ENCODE results near the gene TEAD4.

TEAD4 gene

DNA sequence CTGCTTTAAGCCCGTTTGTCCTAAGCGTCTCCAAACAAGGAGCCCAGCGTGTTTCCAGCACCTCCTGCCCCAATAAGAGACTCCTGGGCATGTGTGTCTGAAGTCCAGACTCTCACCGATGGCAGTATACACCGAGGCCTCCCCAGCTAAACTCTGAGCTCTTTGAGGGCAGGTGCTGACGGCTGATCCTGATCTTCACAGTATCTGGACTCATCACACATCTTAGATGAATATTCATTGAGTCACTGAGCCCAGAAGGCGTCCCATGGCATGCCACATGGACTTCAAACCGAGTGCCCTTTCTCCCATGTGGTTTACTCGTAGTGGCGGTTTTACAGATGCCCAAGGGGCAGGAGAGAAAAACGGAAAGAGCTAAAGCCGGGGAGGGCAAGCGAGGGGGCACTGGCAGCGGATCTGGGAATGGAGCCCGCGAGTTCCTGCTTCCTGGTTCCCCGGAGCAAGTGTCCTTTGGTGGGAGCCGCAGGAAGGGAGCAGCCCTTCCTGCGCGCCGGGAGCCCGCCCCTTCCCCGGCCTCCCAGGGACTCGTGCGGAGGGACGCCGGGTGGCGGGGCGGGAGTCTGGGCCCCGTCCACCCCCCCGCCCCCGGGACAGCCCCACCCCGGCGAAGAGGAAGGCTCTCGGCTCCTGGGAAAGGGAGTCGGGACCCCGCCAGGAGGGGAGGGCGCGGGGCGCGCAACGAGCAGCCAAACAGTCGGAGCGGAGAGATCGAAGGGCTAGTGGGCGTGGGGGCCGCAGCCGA, 585 bp upstream of the TEAD4 start:
- H3K27me3 ChIP-seq (ENCODE audit: insufficient read depth, poor library complexity, severe bottlenecking), result no peaks in the 10 kb centered on the region
- H3K4me3 ChIP-seq (ENCODE audit: severe bottlenecking), result peak overlapping the region; percentile 73
- 0 out of 2 replicates have a peak, but pooled peaks cover 5% of the 10 kb centered on the region for H3K36me3 ChIP-seq (ENCODE audit: low read depth)
- TF ChIP-seq, protein P1, sequence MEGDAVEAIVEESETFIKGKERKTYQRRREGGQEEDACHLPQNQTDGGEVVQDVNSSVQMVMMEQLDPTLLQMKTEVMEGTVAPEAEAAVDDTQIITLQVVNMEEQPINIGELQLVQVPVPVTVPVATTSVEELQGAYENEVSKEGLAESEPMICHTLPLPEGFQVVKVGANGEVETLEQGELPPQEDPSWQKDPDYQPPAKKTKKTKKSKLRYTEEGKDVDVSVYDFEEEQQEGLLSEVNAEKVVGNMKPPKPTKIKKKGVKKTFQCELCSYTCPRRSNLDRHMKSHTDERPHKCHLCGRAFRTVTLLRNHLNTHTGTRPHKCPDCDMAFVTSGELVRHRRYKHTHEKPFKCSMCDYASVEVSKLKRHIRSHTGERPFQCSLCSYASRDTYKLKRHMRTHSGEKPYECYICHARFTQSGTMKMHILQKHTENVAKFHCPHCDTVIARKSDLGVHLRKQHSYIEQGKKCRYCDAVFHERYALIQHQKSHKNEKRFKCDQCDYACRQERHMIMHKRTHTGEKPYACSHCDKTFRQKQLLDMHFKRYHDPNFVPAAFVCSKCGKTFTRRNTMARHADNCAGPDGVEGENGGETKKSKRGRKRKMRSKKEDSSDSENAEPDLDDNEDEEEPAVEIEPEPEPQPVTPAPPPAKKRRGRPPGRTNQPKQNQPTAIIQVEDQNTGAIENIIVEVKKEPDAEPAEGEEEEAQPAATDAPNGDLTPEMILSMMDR (IDR thresholded peaks at IDR 0.05; ENCODE audit: poor library complexity, severe bottlenecking), result no peak
- H3K4me1 ChIP-seq (ENCODE audit: insufficient read depth, poor library complexity, severe bottlenecking), result peaks cover 16% of the 10 kb centered on the region
- peak overlapping the region; percentile 77 for H3K27ac ChIP-seq (ENCODE audit: poor library complexity, severe bottlenecking)
- DNase-seq (ENCODE audit: low spot score), result peak; percentile 86
- H3K9me3 ChIP-seq (ENCODE audit: severe bottlenecking), result no peaks in the 10 kb centered on the region
- ATAC-seq (ENCODE audit: low read depth), result peak; percentile 72

DNA sequence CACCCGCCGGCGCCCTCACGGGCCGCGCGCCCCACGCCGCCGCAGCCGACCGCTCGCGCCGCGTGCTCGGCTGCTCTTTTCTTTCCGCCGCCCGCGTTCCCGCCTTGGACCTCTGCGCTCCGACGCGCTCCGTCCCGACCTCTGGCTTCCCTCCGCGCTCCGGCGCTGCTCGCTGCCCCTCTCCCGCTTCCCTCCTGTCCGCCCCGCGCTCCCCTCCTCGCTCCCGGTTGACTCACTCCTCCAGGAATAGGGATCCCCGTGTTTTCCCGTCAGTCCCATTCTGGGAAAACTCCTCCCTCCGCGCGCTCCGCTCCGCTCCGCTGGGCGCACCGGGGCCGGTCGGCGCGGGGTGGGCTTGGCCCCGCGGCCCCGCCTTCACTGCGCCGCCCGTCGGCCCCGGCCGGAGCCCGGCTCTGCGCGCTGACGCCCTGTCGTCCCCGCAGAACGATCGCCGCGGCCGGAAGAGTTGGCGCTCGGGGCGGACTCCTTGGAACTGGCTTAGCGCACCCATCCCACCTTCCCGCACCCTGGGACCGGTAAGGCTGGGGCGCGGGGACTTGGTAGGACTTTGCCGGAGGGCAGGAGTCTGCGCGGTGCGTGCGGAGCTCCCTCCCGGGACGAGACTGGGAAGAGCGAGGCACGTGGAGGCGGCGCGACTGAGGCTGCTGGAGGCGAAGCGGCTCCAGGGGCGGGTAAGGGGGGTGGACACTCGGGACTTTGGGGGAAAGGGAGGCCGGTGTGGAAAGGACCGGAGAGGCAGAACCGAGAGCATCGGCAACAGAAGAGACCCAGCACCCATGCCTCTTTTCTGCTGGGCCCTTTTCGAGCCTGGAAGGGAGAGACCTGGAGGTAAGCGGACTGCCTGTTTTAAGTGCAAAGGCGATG, 550 bp downstream of the TEAD4 start:
- Histone ChIP-seq H3K36me3 (ENCODE audit: low read depth) (0 out of 2 replicates have a peak, but pooled peaks cover 6% of the 10 kb centered on the region), H3K4me3 (ENCODE audit: severe bottlenecking) (peak overlapping the region; percentile 73), H3K4me1 (ENCODE audit: insufficient read depth, poor library complexity, severe bottlenecking) (peaks cover 16% of the 10 kb centered on the region), H3K27me3 (ENCODE audit: insufficient read depth, poor library complexity, severe bottlenecking) (no peaks in the 10 kb centered on the region), H3K9me3 (ENCODE audit: severe bottlenecking) (no peaks in the 10 kb centered on the region), H3K27ac (ENCODE audit: poor library complexity, severe bottlenecking) (peak overlapping the region; percentile 77)
- TF ChIP-seq, protein P1 (IDR thresholded peaks at IDR 0.05; ENCODE audit: poor library complexity, severe bottlenecking), result peak; percentile 9
- ATAC-seq (ENCODE audit: low read depth) (peak; percentile 36), DNase-seq (ENCODE audit: low spot score) (no peak)

DNA sequence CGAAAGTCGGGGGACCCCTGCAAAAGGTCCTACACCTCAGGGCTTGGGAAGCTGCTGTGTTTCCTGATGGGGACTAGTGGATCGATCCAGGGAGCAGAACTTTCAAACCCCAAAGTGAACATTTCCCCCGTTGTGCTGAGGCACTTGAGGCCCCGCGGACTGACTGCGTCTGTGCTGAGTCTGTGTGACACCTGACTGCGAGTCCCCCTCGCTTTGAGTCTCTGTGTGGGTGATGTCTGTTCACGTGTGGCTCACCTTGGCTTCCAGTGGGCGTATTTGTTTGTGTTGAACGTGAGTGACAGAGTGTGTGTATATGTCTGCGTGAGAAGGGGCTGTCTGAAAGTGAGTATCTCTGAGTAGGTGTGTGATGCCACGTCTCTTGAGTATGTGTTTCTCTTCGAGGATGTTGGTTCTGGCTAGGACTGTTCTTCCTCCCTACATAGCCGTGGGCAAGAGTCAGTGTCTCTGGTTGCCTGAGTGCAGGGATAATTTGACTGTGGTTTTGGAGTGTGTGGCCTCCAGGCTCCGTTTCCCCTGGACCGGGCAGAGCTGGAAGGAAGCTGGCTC, 1.3 kb downstream of the TEAD4 start:
- Histone ChIP-seq H3K36me3 (ENCODE audit: low read depth) (peaks cover 11% of the 10 kb centered on the region; the same call in 1 of the 2 replicates), H3K4me3 (ENCODE audit: severe bottlenecking) (peak overlapping the region; percentile 73), H3K9me3 (ENCODE audit: severe bottlenecking) (no peaks in the 10 kb centered on the region), H3K4me1 (ENCODE audit: insufficient read depth, poor library complexity, severe bottlenecking) (peaks cover 16% of the 10 kb centered on the region), H3K27ac (ENCODE audit: poor library complexity, severe bottlenecking) (peak overlapping the region; percentile 77), H3K27me3 (ENCODE audit: insufficient read depth, poor library complexity, severe bottlenecking) (no peaks in the 10 kb centered on the region)
- TF ChIP-seq, protein P1 (IDR thresholded peaks at IDR 0.05; ENCODE audit: poor library complexity, severe bottlenecking), result no peak
- DNase-seq (ENCODE audit: low spot score), result no peak
- peak; percentile 11; the same call in 2 of the 3 replicates for ATAC-seq (ENCODE audit: low read depth)

DNA sequence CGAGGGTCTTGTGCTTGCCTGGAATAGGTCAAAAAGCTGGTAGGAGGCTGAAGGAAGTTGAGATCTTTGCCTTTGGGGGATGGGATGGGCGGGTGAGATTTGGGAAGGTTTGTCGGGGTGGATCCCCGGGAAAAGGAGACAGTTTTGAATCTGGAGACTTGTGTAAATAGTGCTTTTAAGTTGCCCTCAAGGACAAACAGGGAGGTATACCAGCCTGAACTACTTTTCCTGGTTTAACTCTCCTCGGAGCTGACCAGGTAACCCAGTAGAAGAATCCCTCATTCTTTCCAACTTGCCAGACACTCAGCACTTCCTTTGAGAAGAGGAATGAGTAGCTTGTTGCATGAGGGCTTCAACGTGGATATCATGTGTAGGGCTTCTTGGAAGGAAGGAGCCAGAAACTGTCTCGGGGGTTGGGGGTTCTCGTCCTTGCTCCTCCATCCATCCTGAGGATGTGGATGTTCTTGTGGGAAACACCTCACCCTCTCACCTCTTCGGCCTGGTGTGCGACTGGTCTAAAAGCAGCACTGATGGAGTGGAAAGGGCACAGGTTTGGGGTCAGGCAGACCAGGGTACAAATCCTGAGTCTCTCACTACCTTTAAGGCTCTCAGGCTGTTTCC, 1.9 kb downstream of the TEAD4 start:
- ATAC-seq (ENCODE audit: low read depth), result no peak
- Histone ChIP-seq H3K27ac (ENCODE audit: poor library complexity, severe bottlenecking) (peak overlapping the region; percentile 77), H3K27me3 (ENCODE audit: insufficient read depth, poor library complexity, severe bottlenecking) (no peaks in the 10 kb centered on the region), H3K4me3 (ENCODE audit: severe bottlenecking) (peak overlapping the region; percentile 73), H3K36me3 (ENCODE audit: low read depth) (peaks cover 17% of the 10 kb centered on the region; the same call in 1 of the 2 replicates), H3K9me3 (ENCODE audit: severe bottlenecking) (no peaks in the 10 kb centered on the region), H3K4me1 (ENCODE audit: insufficient read depth, poor library complexity, severe bottlenecking) (peaks cover 16% of the 10 kb centered on the region)
- TF ChIP-seq, protein P1 (IDR thresholded peaks at IDR 0.05; ENCODE audit: poor library complexity, severe bottlenecking), result no peak
- DNase-seq (ENCODE audit: low spot score), result no peak

All from RWPE2 (cell line).